ENCODE results near the gene PDCD1.

PDCD1 gene

GRCh38 chr2:241891988-241892298 lies 33.2 kb upstream of the PDCD1 start:
- no peak for TF ChIP-seq CTCF (IDR thresholded peaks at IDR 0.05)

GRCh38 chr2:241891315-241891987 lies 32.8 kb upstream of the PDCD1 start:
- TF ChIP-seq CTCF (IDR thresholded peaks at IDR 0.05): no peak

GRCh38 chr2:241890524-241891235 lies 32.0 kb upstream of the PDCD1 start:
- TF ChIP-seq CTCF (IDR thresholded peaks at IDR 0.05): no peak

GRCh38 chr2:241888641-241889040 lies 29.9 kb upstream of the PDCD1 start:
- no peak for TF ChIP-seq CTCF (IDR thresholded peaks at IDR 0.05)

GRCh38 chr2:241887806-241888522 lies 29.3 kb upstream of the PDCD1 start:
- no peak for TF ChIP-seq CTCF (IDR thresholded peaks at IDR 0.05)

- TF ChIP-seq CTCF (IDR thresholded peaks at IDR 0.05): no peak
These were observed 28.2 kb upstream of the PDCD1 start for GRCh38 chr2:241886840-241887447.

- no peak for TF ChIP-seq CTCF (IDR thresholded peaks at IDR 0.05)
These were observed 27.4 kb upstream of the PDCD1 start for GRCh38 chr2:241885946-241886643.
